Colonic mucosa (tissue), 4 donors: Measurements from ENCODE around the gene SRCIN1. TPM values are rescaled to one million over a fixed set of nuclear protein-coding genes. Genes with fewer than 3 reads are reported as not detected.

ENCODE experiments used
- DNase-seq: peaks from one replicate; pipeline ENCODE4 v3.0.0-alpha.2; 2020
- H3K27ac ChIP-seq: fragments of 200-600 bp; one replicate; pipeline ENCODE4 v1.8.0; 2021
- H3K27me3 ChIP-seq: fragments of 200-600 bp; one replicate; pipeline ENCODE4 v1.8.0; 2021
- H3K36me3 ChIP-seq: fragments of 200-600 bp; one replicate; pipeline ENCODE4 v1.8.0; 2021
- H3K4me1 ChIP-seq: fragments of 200-600 bp; one replicate; pipeline ENCODE4 v1.8.0; 2021; ENCODE audit warnings: mild to moderate bottlenecking
- H3K4me3 ChIP-seq: fragments of 200-600 bp; one replicate; pipeline ENCODE4 v1.8.0; 2021
- H3K9ac ChIP-seq, 2 donors: one replicate each; pipeline ENCODE4 v1.7.0; 2013; ENCODE audit warnings: control low read depth in 2 of 2, low read depth in 2 of 2, low read length in 2 of 2
- H3K9me3 ChIP-seq: fragments of 200-600 bp; one replicate; pipeline ENCODE4 v1.8.0; 2021
- intact Hi-C: fragments of 100-400 bp; cut with DNase I; formaldehyde crosslinking; loops from one replicate; pipeline ENCODE4 v1.14.1; 2022
- total RNA-seq, 2 donors: library from RNA; stranded (reverse); fragmentation: NEBNext Ultra II Directional in 1 of 2; extraction: Animal tissue kit (Norgen Biotek cat#: 25700) in 1 of 2; gene quantifications; one replicate each; pipeline ENCODE4 v1.2.1, GENCODE V29; 2021
- TF ChIP-seq, protein P1 (sequence below): fragments of 200-600 bp; IDR thresholded peaks from one replicate; pipeline ENCODE4 v1.8.0; 2022; ENCODE audit warnings: antibody characterized with exemption, mild to moderate bottlenecking
- donor health status: healthy.
- donor health status: DM: no; HTN: no; CAD: no.
- donor health status: DM: no; HTN: no; CAD: no.

SRCIN1 gene
- total RNA-seq, 2 donors from 2014 or later, result 1.1 to 4.2 TPM

- no peaks in the 10 kb centered on the region for H3K36me3 ChIP-seq
- intact Hi-C loops, result loop anchor here (5.0 kb wide), 1 partner anchor 110 kb away; no protein-coding TSS in a partner anchor
- TF ChIP-seq, protein P1, sequence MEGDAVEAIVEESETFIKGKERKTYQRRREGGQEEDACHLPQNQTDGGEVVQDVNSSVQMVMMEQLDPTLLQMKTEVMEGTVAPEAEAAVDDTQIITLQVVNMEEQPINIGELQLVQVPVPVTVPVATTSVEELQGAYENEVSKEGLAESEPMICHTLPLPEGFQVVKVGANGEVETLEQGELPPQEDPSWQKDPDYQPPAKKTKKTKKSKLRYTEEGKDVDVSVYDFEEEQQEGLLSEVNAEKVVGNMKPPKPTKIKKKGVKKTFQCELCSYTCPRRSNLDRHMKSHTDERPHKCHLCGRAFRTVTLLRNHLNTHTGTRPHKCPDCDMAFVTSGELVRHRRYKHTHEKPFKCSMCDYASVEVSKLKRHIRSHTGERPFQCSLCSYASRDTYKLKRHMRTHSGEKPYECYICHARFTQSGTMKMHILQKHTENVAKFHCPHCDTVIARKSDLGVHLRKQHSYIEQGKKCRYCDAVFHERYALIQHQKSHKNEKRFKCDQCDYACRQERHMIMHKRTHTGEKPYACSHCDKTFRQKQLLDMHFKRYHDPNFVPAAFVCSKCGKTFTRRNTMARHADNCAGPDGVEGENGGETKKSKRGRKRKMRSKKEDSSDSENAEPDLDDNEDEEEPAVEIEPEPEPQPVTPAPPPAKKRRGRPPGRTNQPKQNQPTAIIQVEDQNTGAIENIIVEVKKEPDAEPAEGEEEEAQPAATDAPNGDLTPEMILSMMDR, result no peak
Observed at GRCh38 chr17:38557396-38557795, 48.4 kb downstream of the SRCIN1 start.

GRCh38 chr17:38556239-38556638, 49.5 kb downstream of the SRCIN1 start:
- no peak overlapping the region for H3K9ac ChIP-seq
- peaks cover 12% of the 10 kb centered on the region for H3K27me3 ChIP-seq
- TF ChIP-seq, protein P1, result no peak

More at GRCh38 chr17:38557396-38557795, 48.4 kb downstream of the SRCIN1 start:
- Histone ChIP-seq H3K9ac (peak overlapping the region in 1 of 2 donors; percentile 48), H3K4me1 (peaks cover 12% of the 10 kb centered on the region), H3K4me3 (no peak overlapping the region), H3K9me3 (no peaks in the 10 kb centered on the region), H3K27ac (no peak overlapping the region), H3K27me3 (peaks cover 23% of the 10 kb centered on the region)
- DNase-seq, result no peak

DNA sequence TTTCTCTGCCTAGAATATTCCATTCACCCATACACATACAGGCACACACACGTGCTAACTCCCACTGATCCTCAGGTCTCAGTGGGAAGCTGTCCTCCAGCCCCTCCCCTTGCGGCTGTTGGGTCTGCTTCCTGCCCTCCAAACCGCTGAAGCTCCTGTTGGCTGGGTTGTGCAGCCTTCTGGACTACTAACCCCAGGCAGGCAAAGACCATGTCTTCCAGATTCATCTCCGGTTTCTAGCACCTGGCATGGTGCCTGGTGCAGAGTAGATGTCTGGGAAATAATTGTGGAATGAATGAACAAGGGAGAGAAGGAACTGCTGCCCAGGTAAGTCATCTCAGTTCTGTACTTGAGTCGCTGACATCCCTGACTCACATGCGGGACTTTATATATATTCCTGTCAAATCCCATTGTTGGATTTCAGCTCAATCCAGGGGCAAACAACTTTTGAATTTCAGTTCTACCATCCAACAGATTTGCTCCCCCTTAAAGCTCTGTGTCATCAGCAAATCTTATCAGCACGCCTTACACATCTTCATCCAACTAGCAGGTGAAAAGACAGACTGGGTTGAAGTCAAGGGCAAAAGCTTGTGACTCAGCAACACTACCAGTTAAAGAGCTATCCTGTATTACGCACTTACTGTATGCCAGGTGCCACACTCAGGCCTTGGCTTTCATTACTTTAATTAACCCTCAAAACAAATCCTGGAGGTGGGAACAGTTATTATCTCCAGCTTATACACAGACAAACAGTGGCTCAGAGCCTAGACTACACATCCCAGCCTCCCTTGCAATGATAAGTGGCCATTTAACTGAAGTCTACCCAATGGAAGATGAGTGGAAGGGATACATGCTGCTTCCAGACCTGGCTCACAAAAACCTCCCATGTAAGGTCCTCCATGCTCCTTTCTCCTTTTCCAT, 51.1 kb downstream of the SRCIN1 start:
- no peak for DNase-seq
- Histone ChIP-seq H3K27me3 (no peaks in the 10 kb centered on the region), H3K9ac (no peak overlapping the region), H3K4me1 (peaks cover 8% of the 10 kb centered on the region), H3K4me3 (no peak overlapping the region), H3K27ac (no peak overlapping the region), H3K36me3 (no peaks in the 10 kb centered on the region), H3K9me3 (no peaks in the 10 kb centered on the region)
- intact Hi-C loops, result loop anchor here (5.0 kb wide), 1 partner anchor 113 kb away; no protein-coding TSS in a partner anchor
- TF ChIP-seq, protein P1, result no peak

More at GRCh38 chr17:38556239-38556638, 49.5 kb downstream of the SRCIN1 start:
- H3K4me3 ChIP-seq, result no peak overlapping the region
- intact Hi-C loops, result loop anchor here (5.0 kb wide), 1 partner anchor 111 kb away; no protein-coding TSS in a partner anchor
- H3K9me3 ChIP-seq, result no peaks in the 10 kb centered on the region
- no peak for DNase-seq
- H3K27ac ChIP-seq, result no peak overlapping the region
- no peaks in the 10 kb centered on the region for H3K36me3 ChIP-seq
- H3K4me1 ChIP-seq, result peaks cover 12% of the 10 kb centered on the region

DNA sequence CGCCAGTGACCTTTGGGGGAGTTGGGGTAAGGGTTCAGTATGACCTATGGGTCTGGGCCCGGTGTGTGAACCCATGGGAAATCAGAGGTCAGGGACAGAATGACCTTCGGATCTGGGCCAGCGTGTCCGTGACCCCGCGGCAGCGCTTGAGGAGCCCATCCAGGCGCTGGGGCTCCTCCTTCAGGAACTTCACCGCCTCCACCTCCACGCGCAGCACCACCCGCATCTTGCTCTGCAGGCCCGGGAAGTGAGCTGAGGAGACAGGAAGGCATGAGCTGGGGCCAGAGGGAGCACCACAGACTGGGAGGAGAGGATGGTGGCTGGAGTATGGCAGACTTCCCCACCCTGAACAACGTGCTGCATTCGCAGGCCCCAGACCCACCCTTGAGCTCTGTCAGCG, 53.4 kb downstream of the SRCIN1 start:
- no peaks in the 10 kb centered on the region for H3K4me1 ChIP-seq
- H3K36me3 ChIP-seq, result no peaks in the 10 kb centered on the region
- DNase-seq, result no peak
- H3K9me3 ChIP-seq, result no peaks in the 10 kb centered on the region
- no peak overlapping the region for H3K4me3 ChIP-seq
- H3K27me3 ChIP-seq, result no peaks in the 10 kb centered on the region
- intact Hi-C loops, result no loop called here
- H3K9ac ChIP-seq, result no peak overlapping the region
- TF ChIP-seq, protein P1, result no peak
- H3K27ac ChIP-seq, result no peak overlapping the region

GRCh38 chr17:38551121-38551520, 54.6 kb downstream of the SRCIN1 start:
- no peak for DNase-seq
- no peaks in the 10 kb centered on the region for H3K36me3 ChIP-seq

More at GRCh38 chr17:38551121-38551520, 54.6 kb downstream of the SRCIN1 start:
- Histone ChIP-seq H3K27ac (no peak overlapping the region), H3K9ac (no peak overlapping the region), H3K4me1 (no peaks in the 10 kb centered on the region), H3K9me3 (no peaks in the 10 kb centered on the region), H3K4me3 (no peak overlapping the region), H3K27me3 (no peaks in the 10 kb centered on the region)
- TF ChIP-seq, protein P1, result no peak
- intact Hi-C loops, result no loop called here
